ENCODE results near the gene C3orf20.

C3orf20 gene

GRCh38 chr3:14821151-14821550 lies 146.2 kb downstream of the C3orf20 start:
- no peak for DNase-seq

GRCh38 chr3:14822134-14822533 lies 147.2 kb downstream of the C3orf20 start:
- no peak for DNase-seq
